SK-N-SH treated with all-trans-retinoic acid at 6 μM for 48 hours (cell line): ENCODE measurements around the gene CHD3.
"Not testable (repeated sequence)": the region's sequence is repeated elsewhere in the genome, so short reads cannot be mapped to it uniquely, and the experiment has no call there.

Experiments used
- ATAC-seq: fragments of 200-7000 bp; cut with Tn5 transposase; 3 replicates; pipeline ENCODE4 v1.9.1; 2020; ENCODE audit warnings: mild to moderate bottlenecking, moderate library complexity
- ARNTL ChIP-seq: fragments of 450-650 bp; formaldehyde crosslinking; IDR thresholded peaks from 2 replicates; pipeline ENCODE4 v1.5.0; 2020; ENCODE audit warnings: low read depth, mild to moderate bottlenecking, moderate library complexity, borderline replicate concordance
- BACH2 ChIP-seq: fragments of 250-450 bp; sonication (Bioruptor Pico); IDR thresholded peaks from 2 replicates; pipeline ENCODE4 v1.9.0; 2021; ENCODE audit warnings: mild to moderate bottlenecking, borderline replicate concordance
- CREB5 ChIP-seq: fragments of 250-450 bp; sonication (Bioruptor Pico); IDR thresholded peaks from 2 replicates; pipeline ENCODE4 v1.5.1; 2020; ENCODE audit warnings: low read depth, mild to moderate bottlenecking, moderate library complexity
- CSDC2 ChIP-seq: fragments of 250-450 bp; sonication (Bioruptor Pico); IDR thresholded peaks from 2 replicates; pipeline ENCODE4 v1.5.0; 2020; ENCODE audit warnings: mild to moderate bottlenecking, moderate library complexity
- ESRRG ChIP-seq: fragments of 250-450 bp; sonication (Bioruptor Pico); IDR thresholded peaks from 2 replicates; pipeline ENCODE4 v1.6.1; 2021; ENCODE audit warnings: mild to moderate bottlenecking
- GLIS3 ChIP-seq: fragments of 250-450 bp; sonication (Bioruptor Pico); IDR thresholded peaks from 2 replicates; pipeline ENCODE4 v1.5.0; 2020; ENCODE audit warnings: mild to moderate bottlenecking, moderate library complexity
- ISL1 ChIP-seq: fragments of 250-450 bp; sonication (Bioruptor Pico); IDR thresholded peaks from 2 replicates; pipeline ENCODE4 v2.1.2; 2022; ENCODE audit warnings: mild to moderate bottlenecking, moderate library complexity
- OSR1 ChIP-seq: fragments of 250-450 bp; sonication (Bioruptor Pico); IDR thresholded peaks from 2 replicates; pipeline ENCODE4 v1.8.0; 2022; ENCODE audit warnings: moderate library complexity, mild to moderate bottlenecking, inconsistent platforms
- PATZ1 ChIP-seq: fragments of 250-450 bp; sonication (Bioruptor Pico); IDR thresholded peaks from 2 replicates; pipeline ENCODE4 v1.8.0; 2020; ENCODE audit warnings: mild to moderate bottlenecking, moderate library complexity, borderline replicate concordance
- PPARA ChIP-seq: fragments of 250-450 bp; sonication (Bioruptor Pico); IDR thresholded peaks from 2 replicates; pipeline ENCODE4 v1.5.0; 2020; ENCODE audit warnings: mild to moderate bottlenecking, borderline replicate concordance
- RARB ChIP-seq: fragments of 250-450 bp; sonication (Bioruptor Pico); IDR thresholded peaks from 2 replicates; pipeline ENCODE4 v1.8.0; 2021; ENCODE audit warnings: mild to moderate bottlenecking, moderate library complexity
- SNAI2 ChIP-seq: fragments of 250-450 bp; sonication (Bioruptor Pico); IDR thresholded peaks from 2 replicates; pipeline ENCODE4 v1.5.0; 2020; ENCODE audit warnings: mild to moderate bottlenecking, moderate library complexity
- TCF4 ChIP-seq: fragments of 250-450 bp; sonication (Bioruptor Pico); IDR thresholded peaks from 2 replicates; pipeline ENCODE4 v1.8.0; 2021; ENCODE audit warnings: mild to moderate bottlenecking, moderate library complexity, borderline replicate concordance
- TOX ChIP-seq: fragments of 250-450 bp; sonication (Bioruptor Pico); IDR thresholded peaks from 2 replicates; pipeline ENCODE4 v1.8.0; 2021; ENCODE audit warnings: mild to moderate bottlenecking, moderate library complexity, borderline replicate concordance
- ZC3H10 ChIP-seq: fragments of 250-450 bp; sonication (Bioruptor Pico); IDR thresholded peaks from 2 replicates; pipeline ENCODE4 v1.5.1; 2021; ENCODE audit warnings: mild to moderate bottlenecking, moderate library complexity
- ZFP3 ChIP-seq: fragments of 250-450 bp; sonication (Bioruptor Pico); IDR thresholded peaks from 2 replicates; pipeline ENCODE4 v1.5.0; 2020; ENCODE audit warnings: mild to moderate bottlenecking, moderate library complexity
- ZFP30 ChIP-seq: fragments of 450-650 bp; formaldehyde crosslinking; IDR thresholded peaks from 2 replicates; pipeline ENCODE4 v1.5.0; 2022; ENCODE audit warnings: mild to moderate bottlenecking, moderate library complexity
- ZNF565 ChIP-seq: fragments of 450-650 bp; formaldehyde crosslinking; conservative IDR thresholded peaks from 2 replicates; pipeline ENCODE4 v1.5.0; 2020; ENCODE audit warnings: low read depth, mild to moderate bottlenecking, moderate library complexity
- ZNF70 ChIP-seq: fragments of 450-650 bp; formaldehyde crosslinking; IDR thresholded peaks from 2 replicates; pipeline ENCODE4 v1.5.0; 2020; ENCODE audit warnings: mild to moderate bottlenecking, moderate library complexity
- ZNF8 ChIP-seq: fragments of 450-650 bp; formaldehyde crosslinking; IDR thresholded peaks from 2 replicates; pipeline ENCODE4 v1.5.0; 2020; ENCODE audit warnings: mild to moderate bottlenecking, moderate library complexity
- TF ChIP-seq, protein P1 (sequence below): fragments of 250-450 bp; sonication (Bioruptor Pico); IDR thresholded peaks from 2 replicates; pipeline ENCODE4 v1.5.1; 2021; ENCODE audit warnings: mild to moderate bottlenecking, moderate library complexity
- TF ChIP-seq, protein P2 (sequence below): fragments of 250-450 bp; sonication (Bioruptor Pico); IDR thresholded peaks from 2 replicates; pipeline ENCODE4 v1.8.0; 2021; ENCODE audit warnings: low read depth, mild to moderate bottlenecking, moderate library complexity, borderline replicate concordance

CHD3 gene

GRCh38 chr17:7946441-7946840 is 57.9 kb downstream of the CHD3 start (continued):
- no peak for TF ChIP-seq CSDC2 (CRISPR knock-in tag)
- TF ChIP-seq PPARA (CRISPR knock-in tag) = no peak
- no peak for TF ChIP-seq TOX
- no peak for TF ChIP-seq RARB (CRISPR knock-in tag)
- TF ChIP-seq ARNTL = no peak

DNA sequence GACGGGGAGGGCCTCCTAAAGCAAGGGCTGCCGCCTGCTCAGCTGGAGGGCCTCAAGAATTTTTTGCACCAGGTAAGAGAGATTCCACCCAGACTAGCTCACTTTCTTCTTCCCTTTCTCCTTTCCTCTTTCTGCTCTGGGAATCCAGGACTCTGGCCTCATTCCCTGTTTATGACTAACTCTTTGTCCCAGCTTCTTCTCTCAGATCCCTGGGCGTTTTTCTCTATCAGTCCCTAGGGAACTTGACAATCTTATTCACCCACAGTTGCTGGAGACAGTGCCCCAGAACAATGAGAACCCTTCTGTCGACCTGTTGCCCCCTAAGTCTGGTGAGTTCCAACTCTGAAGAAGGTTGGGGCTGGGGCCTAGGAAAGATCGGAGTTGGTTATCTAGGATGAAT is 59.1 kb downstream of the CHD3 start:
- no peak for ATAC-seq
- TF ChIP-seq ZC3H10 (CRISPR knock-in tag) (no peak), SNAI2 (CRISPR knock-in tag) (no peak), TOX (no peak), OSR1 (CRISPR knock-in tag) (no peak), ESRRG (CRISPR knock-in tag) (no peak), ZNF565 (CRISPR knock-in tag) (no peak), ZNF70 (CRISPR knock-in tag) (no peak), CREB5 (CRISPR knock-in tag) (no peak), ARNTL (no peak), GLIS3 (no peak), ZFP3 (no peak), TCF4 (CRISPR knock-in tag) (no peak), BACH2 (CRISPR knock-in tag) (no peak), PATZ1 (CRISPR knock-in tag) (no peak)
- TF ChIP-seq, protein P1, sequence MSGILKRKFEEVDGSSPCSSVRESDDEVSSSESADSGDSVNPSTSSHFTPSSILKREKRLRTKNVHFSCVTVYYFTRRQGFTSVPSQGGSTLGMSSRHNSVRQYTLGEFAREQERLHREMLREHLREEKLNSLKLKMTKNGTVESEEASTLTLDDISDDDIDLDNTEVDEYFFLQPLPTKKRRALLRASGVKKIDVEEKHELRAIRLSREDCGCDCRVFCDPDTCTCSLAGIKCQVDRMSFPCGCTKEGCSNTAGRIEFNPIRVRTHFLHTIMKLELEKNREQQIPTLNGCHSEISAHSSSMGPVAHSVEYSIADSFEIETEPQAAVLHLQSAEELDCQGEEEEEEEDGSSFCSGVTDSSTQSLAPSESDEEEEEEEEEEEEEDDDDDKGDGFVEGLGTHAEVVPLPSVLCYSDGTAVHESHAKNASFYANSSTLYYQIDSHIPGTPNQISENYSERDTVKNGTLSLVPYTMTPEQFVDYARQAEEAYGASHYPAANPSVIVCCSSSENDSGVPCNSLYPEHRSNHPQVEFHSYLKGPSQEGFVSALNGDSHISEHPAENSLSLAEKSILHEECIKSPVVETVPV (CRISPR knock-in tag) = no peak
- TF ChIP-seq, protein P2, sequence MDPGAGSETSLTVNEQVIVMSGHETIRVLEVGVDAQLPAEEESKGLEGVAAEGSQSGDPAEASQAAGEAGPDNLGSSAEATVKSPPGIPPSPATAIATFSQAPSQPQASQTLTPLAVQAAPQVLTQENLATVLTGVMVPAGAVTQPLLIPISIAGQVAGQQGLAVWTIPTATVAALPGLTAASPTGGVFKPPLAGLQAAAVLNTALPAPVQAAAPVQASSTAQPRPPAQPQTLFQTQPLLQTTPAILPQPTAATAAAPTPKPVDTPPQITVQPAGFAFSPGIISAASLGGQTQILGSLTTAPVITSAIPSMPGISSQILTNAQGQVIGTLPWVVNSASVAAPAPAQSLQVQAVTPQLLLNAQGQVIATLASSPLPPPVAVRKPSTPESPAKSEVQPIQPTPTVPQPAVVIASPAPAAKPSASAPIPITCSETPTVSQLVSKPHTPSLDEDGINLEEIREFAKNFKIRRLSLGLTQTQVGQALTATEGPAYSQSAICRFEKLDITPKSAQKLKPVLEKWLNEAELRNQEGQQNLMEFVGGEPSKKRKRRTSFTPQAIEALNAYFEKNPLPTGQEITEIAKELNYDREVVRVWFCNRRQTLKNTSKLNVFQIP (CRISPR knock-in tag) = no peak

- TF ChIP-seq ISL1 (CRISPR knock-in tag) (no peak), CSDC2 (CRISPR knock-in tag) (no peak), BACH2 (CRISPR knock-in tag) (no peak), PPARA (CRISPR knock-in tag) (no peak), ZNF8 (CRISPR knock-in tag) (no peak), ZC3H10 (CRISPR knock-in tag) (no peak), ESRRG (CRISPR knock-in tag) (no peak), TOX (no peak), ZFP3 (no peak), ZNF565 (CRISPR knock-in tag) (no peak), SNAI2 (CRISPR knock-in tag) (no peak), ZFP30 (CRISPR knock-in tag) (no peak), GLIS3 (no peak), RARB (CRISPR knock-in tag) (no peak)
- no peak for ATAC-seq
Observed at GRCh38 chr17:7950578-7950977, 62.0 kb downstream of the CHD3 start.

GRCh38 chr17:7951143-7951792 is 62.7 kb downstream of the CHD3 start:
- TF ChIP-seq, protein P2 (CRISPR knock-in tag) = no peak
- TF ChIP-seq ARNTL (no peak), ZNF565 (CRISPR knock-in tag) (no peak), ZC3H10 (CRISPR knock-in tag) (no peak), GLIS3 (no peak), PATZ1 (CRISPR knock-in tag) (no peak), OSR1 (CRISPR knock-in tag) (no peak), SNAI2 (CRISPR knock-in tag) (no peak), ZNF8 (CRISPR knock-in tag) (no peak), ZFP3 (no peak), BACH2 (CRISPR knock-in tag) (no peak), ZFP30 (CRISPR knock-in tag) (no peak)
- TF ChIP-seq, all 23 proteins: peak for 0
- no peak for ATAC-seq

DNA sequence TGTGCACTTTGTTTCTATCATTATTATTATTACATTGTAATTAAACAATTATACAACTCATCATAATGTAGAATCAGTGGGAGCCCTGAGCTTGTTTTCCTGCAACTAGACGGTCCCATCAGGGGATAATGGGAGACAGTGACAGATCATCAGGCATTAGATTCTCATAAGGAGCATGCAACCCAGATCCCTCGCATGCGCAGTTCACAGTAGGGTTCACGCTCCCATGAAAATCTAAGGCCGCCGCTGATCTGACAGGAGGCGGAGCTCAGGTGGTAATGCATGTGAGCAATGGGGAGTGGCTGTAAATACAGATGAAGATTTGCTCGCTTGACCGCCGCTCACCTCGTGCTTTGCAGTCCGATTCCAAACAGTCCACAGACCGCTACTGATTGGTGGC is 64.7 kb downstream of the CHD3 start:
- not testable (repeated sequence) for ATAC-seq
